ENCODE measurements around the gene ITPKC.

ITPKC gene

DNA sequence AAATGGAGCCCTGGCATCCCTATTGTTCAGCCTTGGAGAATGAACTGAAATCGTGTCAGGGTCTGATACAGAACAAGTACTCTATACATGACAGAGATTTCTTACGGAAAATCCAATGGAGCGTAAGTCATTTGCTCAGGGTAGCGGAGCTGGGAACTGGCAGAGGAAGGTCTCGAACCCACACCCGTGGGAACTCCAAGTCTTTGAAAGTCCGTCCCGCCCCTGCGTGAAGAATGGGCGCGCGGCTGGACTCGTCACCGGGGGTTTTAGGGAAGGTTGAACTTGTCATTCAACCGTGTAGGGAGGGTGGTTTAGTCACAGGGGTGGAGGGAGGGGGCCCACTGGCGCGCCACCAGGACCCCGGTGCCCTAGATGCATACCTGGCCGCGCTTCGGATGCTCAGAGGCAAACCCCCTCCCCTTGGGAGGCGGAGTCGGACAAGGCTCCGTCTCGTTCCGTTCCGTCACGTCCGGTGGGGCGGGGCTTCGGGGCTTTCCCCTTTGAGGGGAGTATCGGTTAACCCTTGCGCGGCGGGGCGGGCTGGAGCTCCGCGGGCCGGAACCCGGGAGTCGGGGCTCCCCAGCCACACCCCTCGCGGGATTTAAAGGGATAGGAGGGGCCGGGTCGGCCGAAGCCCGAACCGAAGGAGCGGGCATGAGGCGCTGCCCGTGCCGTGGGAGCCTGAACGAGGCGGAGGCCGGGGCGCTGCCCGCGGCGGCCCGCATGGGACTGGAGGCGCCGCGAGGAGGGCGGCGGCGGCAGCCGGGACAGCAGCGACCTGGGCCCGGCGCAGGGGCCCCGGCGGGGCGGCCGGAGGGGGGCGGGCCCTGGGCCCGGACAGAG lies at the start of gene ITPKC, which contains the start of gene COQ8B:
TSS of gene ITPKC (plus strand) at position 631 of the 843 bp plus-strand sequence. CDS start at position 655, 24 bp downstream.
TSS of gene COQ8B (minus strand) at position 405 of the 843 bp plus-strand sequence. CDS start 2,254 bp downstream, outside the sequence.
- no peaks in the 10 kb centered on the region for H3K36me3 ChIP-seq (ENCODE audit: insufficient read depth, low read length)
- H3K4me3 ChIP-seq (ENCODE audit: low read depth, low read length), result peak within 1 kb of the TSS; percentile 85
- peaks cover 18% of the 10 kb centered on the region for H3K4me1 ChIP-seq (ENCODE audit: control insufficient read depth, insufficient read depth, low read length, unreplicated experiment)
- H3K27ac ChIP-seq (ENCODE audit: low read depth, low read length), result peak within 1 kb of the TSS; percentile 99
- peaks cover 40% of the 10 kb centered on the region for H3K79me2 ChIP-seq (ENCODE audit: control insufficient read depth, insufficient read depth, low read length, unreplicated experiment)
- H3K27me3 ChIP-seq (ENCODE audit: insufficient read depth, low read length), result no peaks in the 10 kb centered on the region
- H2AFZ ChIP-seq (ENCODE audit: low read length, unreplicated experiment), result peak within 1 kb of the TSS; percentile 53

DNA sequence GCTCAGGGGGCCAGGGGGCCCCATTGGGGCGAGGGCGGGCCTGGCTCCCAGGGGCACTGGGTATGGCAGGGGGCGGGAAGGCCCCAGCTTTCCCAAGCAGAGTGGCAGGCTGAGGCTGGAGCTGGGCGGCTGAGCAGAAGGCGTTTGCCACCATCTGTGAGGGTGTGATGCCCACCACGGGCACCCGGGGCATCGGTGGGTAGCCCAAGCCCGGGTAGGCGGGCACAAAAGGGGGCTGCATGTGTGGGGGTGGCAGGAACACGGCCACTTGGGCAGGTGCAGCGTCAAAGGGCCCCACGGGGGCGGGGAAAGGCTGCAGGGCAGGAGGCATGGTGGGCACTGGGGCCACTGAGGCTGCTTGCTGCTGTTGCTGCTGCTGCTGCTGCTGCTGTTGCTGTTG lies 49.3 kb upstream of the ITPKC start:
- H3K4me1 ChIP-seq (ENCODE audit: control insufficient read depth, insufficient read depth, low read length, unreplicated experiment), result peaks cover 17% of the 10 kb centered on the region
- H3K36me3 ChIP-seq (ENCODE audit: insufficient read depth, low read length), result peaks cover 33% of the 10 kb centered on the region
- H3K79me2 ChIP-seq (ENCODE audit: control insufficient read depth, insufficient read depth, low read length, unreplicated experiment), result no peaks in the 10 kb centered on the region
- H3K27ac ChIP-seq (ENCODE audit: low read depth, low read length), result no peak overlapping the region
- no peak overlapping the region for H2AFZ ChIP-seq (ENCODE audit: low read length, unreplicated experiment)
- H3K4me3 ChIP-seq (ENCODE audit: low read depth, low read length), result no peak overlapping the region
- H3K27me3 ChIP-seq (ENCODE audit: insufficient read depth, low read length), result no peaks in the 10 kb centered on the region

DNA sequence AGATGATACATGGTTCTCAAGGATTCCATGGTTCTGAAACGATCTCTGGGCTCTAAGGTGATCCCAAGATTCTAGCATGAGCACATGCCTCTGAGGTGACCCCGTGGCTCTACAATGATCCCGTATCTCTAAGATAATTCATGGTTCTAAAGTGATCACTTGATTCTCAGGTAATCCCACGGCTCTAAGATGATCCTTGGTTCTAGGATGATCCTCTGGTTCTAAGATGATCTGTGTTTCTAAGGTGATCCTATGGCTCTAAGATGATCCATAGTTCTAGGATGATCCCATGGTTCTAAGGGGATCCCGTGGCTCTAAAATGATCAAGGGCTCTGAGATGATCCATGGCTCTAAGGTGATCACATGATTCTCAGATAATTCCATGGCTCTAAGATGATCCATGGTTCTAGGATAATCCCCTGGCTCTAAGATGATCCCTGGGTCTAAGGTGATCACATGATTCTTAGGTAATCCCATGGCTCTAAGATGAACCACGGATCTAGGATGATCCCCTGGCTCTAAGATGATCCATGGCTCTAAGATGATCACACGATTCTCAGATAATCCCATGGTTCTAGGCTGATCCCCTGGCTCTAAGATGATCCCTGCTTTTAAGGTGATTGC lies 47.8 kb upstream of the ITPKC start:
- H3K27me3 ChIP-seq (ENCODE audit: insufficient read depth, low read length), result no peaks in the 10 kb centered on the region
- H3K36me3 ChIP-seq (ENCODE audit: insufficient read depth, low read length), result peaks cover 40% of the 10 kb centered on the region
- no peaks in the 10 kb centered on the region for H3K79me2 ChIP-seq (ENCODE audit: control insufficient read depth, insufficient read depth, low read length, unreplicated experiment)
- no peak overlapping the region for H3K4me3 ChIP-seq (ENCODE audit: low read depth, low read length)
- H2AFZ ChIP-seq (ENCODE audit: low read length, unreplicated experiment), result no peak overlapping the region
- H3K4me1 ChIP-seq (ENCODE audit: control insufficient read depth, insufficient read depth, low read length, unreplicated experiment), result peaks cover 10% of the 10 kb centered on the region
- H3K27ac ChIP-seq (ENCODE audit: low read depth, low read length), result no peak overlapping the region

DNA sequence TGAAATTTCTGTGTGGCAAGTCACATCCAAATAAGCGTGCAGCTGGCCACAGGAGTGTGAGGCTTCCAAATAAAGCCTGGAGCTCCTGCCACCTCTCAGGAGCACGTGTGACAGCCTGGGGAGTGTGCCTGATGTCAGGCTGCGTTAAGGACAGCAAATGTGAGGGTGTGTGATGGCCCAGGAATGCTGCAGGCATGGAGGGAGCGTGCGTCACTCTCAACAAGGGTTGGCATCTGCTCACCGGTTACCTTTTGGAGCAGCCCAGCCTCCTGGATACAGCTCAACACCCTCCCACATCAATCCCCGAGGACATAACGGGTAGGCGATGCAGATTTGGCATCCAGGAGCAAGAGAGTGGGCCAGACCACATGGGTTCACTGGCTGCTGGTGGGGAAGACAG lies 45.5 kb upstream of the ITPKC start:
- no peak overlapping the region for H3K4me3 ChIP-seq (ENCODE audit: low read depth, low read length)
- H3K27ac ChIP-seq (ENCODE audit: low read depth, low read length), result no peak overlapping the region
- H2AFZ ChIP-seq (ENCODE audit: low read length, unreplicated experiment), result no peak overlapping the region
- H3K4me1 ChIP-seq (ENCODE audit: control insufficient read depth, insufficient read depth, low read length, unreplicated experiment), result peaks cover 6% of the 10 kb centered on the region
- peaks cover 40% of the 10 kb centered on the region for H3K36me3 ChIP-seq (ENCODE audit: insufficient read depth, low read length)
- H3K79me2 ChIP-seq (ENCODE audit: control insufficient read depth, insufficient read depth, low read length, unreplicated experiment), result no peaks in the 10 kb centered on the region
- H3K27me3 ChIP-seq (ENCODE audit: insufficient read depth, low read length), result no peaks in the 10 kb centered on the region

DNA sequence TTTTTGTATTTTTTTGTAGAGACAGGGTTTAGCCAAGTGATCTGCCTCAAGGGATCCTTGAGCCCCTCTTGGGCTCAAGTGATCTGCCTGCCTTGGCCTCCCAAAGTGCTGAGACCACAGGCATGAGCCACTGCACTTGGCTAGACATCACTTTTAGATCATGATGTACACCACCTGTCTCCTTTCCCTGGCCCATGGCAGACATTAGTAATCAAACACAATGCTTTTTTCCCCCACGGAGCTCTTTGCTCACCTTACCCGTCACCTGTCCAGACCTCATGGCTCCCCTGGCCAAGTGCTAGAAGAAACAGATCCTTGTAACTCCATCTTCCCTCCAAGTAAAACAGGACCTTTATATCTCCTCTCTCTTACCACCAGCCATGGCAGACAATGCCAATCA lies 44.9 kb upstream of the ITPKC start:
- Histone ChIP-seq H3K36me3 (ENCODE audit: insufficient read depth, low read length) (peaks cover 40% of the 10 kb centered on the region), H3K4me3 (ENCODE audit: low read depth, low read length) (no peak overlapping the region), H2AFZ (ENCODE audit: low read length, unreplicated experiment) (no peak overlapping the region), H3K4me1 (ENCODE audit: control insufficient read depth, insufficient read depth, low read length, unreplicated experiment) (peaks cover under 1% of the 10 kb centered on the region), H3K27me3 (ENCODE audit: insufficient read depth, low read length) (no peaks in the 10 kb centered on the region), H3K27ac (ENCODE audit: low read depth, low read length) (no peak overlapping the region), H3K79me2 (ENCODE audit: control insufficient read depth, insufficient read depth, low read length, unreplicated experiment) (no peaks in the 10 kb centered on the region)

DNA sequence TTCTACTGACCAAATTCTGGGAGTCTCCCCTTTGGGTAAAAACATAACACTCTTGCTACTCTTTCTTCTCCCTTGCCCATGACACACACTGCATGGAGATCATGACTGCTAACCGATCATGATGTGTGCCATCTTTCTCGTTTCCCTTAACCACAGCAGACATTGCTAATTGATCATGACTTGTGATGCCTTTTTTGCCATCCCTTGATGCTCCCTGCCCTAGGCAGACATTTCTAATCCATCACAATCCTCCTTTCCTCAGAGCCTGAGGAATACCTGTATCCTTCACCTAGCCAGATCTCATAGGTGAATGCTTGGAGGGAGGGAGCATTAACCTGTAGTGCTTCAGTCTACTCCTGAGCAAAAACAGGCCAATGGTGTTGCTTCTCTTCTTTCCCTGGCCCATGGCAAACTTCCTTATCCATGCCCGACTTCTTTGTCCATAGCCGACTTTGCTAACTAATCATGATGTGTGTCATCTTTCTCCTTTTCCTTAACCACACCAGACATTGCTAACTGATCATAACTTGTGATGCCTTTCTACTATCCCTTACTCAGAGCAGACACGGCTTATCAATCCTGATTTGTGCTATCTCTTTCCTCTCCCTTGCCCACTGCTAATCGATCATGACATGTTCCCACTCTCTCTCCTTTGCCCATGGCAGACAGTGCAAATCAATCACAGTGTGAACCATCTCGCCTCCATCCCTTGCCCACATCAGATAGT lies 44.2 kb upstream of the ITPKC start:
- H3K4me3 ChIP-seq (ENCODE audit: low read depth, low read length), result no peak overlapping the region
- no peaks in the 10 kb centered on the region for H3K4me1 ChIP-seq (ENCODE audit: control insufficient read depth, insufficient read depth, low read length, unreplicated experiment)
- H2AFZ ChIP-seq (ENCODE audit: low read length, unreplicated experiment), result no peak overlapping the region
- H3K36me3 ChIP-seq (ENCODE audit: insufficient read depth, low read length), result peaks cover 40% of the 10 kb centered on the region
- no peaks in the 10 kb centered on the region for H3K79me2 ChIP-seq (ENCODE audit: control insufficient read depth, insufficient read depth, low read length, unreplicated experiment)
- no peaks in the 10 kb centered on the region for H3K27me3 ChIP-seq (ENCODE audit: insufficient read depth, low read length)
- H3K27ac ChIP-seq (ENCODE audit: low read depth, low read length), result no peak overlapping the region

DNA sequence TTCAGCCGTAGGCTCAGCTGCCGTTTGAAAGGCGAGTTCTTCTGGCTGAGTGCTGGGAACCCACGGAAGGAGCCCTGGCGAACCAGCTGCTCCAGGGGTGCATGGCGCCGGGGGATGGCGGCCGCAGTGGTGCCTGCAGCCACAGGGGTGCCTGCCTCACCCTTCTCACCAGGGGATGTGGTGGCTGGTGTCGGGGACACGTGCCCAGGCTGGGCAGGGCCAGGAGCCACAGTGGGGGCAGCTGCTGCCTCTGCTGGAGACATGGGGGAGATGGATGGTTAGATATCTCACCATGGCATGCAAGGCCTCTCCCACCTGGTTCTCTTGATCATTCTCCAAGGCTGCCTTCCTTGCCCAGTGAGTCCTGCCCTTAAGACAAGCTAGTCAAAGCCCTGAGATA lies 43.5 kb upstream of the ITPKC start:
- Histone ChIP-seq H3K4me3 (ENCODE audit: low read depth, low read length) (no peak overlapping the region), H3K4me1 (ENCODE audit: control insufficient read depth, insufficient read depth, low read length, unreplicated experiment) (no peaks in the 10 kb centered on the region), H3K36me3 (ENCODE audit: insufficient read depth, low read length) (peaks cover 40% of the 10 kb centered on the region)

DNA sequence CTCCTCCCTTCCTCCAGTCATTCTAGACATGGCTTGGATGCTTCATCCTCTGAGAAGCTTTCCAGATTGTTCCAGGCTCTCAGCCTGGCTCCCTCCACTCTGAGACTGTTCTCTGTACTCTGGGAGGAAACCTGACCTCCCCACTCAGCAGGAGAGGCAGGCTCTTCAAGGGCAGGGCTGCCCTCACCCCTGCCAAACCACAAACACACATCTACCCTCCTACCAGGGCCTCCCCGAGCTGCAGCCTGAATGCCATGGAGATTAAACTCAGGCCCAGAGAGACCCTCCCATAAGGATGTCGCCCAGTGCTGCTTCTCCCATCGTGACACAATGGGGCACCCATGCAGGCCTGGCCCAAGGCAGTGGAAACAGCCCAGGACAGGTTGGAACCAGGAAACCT lies 42.6 kb upstream of the ITPKC start:
- H3K4me1 ChIP-seq (ENCODE audit: control insufficient read depth, insufficient read depth, low read length, unreplicated experiment), result no peaks in the 10 kb centered on the region
- H3K27me3 ChIP-seq (ENCODE audit: insufficient read depth, low read length), result no peaks in the 10 kb centered on the region
- H2AFZ ChIP-seq (ENCODE audit: low read length, unreplicated experiment), result no peak overlapping the region
- no peak overlapping the region for H3K27ac ChIP-seq (ENCODE audit: low read depth, low read length)
- H3K36me3 ChIP-seq (ENCODE audit: insufficient read depth, low read length), result peaks cover 32% of the 10 kb centered on the region
- H3K79me2 ChIP-seq (ENCODE audit: control insufficient read depth, insufficient read depth, low read length, unreplicated experiment), result no peaks in the 10 kb centered on the region
- H3K4me3 ChIP-seq (ENCODE audit: low read depth, low read length), result no peak overlapping the region

More for the DNA sequence above, 43.5 kb upstream of the ITPKC start:
- no peaks in the 10 kb centered on the region for H3K27me3 ChIP-seq (ENCODE audit: insufficient read depth, low read length)
- H2AFZ ChIP-seq (ENCODE audit: low read length, unreplicated experiment), result no peak overlapping the region
- no peak overlapping the region for H3K27ac ChIP-seq (ENCODE audit: low read depth, low read length)
- no peaks in the 10 kb centered on the region for H3K79me2 ChIP-seq (ENCODE audit: control insufficient read depth, insufficient read depth, low read length, unreplicated experiment)

DNA sequence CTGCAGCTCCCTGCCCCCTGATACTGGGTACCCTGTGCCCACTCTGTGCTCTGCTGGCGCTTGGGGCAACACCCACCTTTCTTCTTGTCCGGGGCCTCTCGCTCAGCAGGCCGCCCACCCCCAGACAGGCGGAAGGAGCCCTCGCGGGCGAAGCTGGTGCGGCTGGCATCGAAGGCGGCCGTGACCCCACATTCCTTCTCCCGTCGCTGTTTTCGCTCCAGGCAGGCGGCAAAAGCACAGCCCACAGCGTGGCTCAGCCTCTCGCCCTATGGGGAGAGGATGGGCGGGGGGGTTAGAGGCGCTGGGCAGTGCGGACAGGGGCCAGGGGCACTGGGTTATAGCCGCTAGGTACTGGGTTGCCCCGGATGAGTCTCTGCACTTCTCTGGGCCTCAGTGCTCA lies 39.8 kb upstream of the ITPKC start:
- Histone ChIP-seq H3K36me3 (ENCODE audit: insufficient read depth, low read length) (peaks cover 11% of the 10 kb centered on the region), H3K27me3 (ENCODE audit: insufficient read depth, low read length) (no peaks in the 10 kb centered on the region), H3K79me2 (ENCODE audit: control insufficient read depth, insufficient read depth, low read length, unreplicated experiment) (no peaks in the 10 kb centered on the region), H3K27ac (ENCODE audit: low read depth, low read length) (no peak overlapping the region), H3K4me1 (ENCODE audit: control insufficient read depth, insufficient read depth, low read length, unreplicated experiment) (no peaks in the 10 kb centered on the region), H3K4me3 (ENCODE audit: low read depth, low read length) (no peak overlapping the region), H2AFZ (ENCODE audit: low read length, unreplicated experiment) (no peak overlapping the region)

DNA sequence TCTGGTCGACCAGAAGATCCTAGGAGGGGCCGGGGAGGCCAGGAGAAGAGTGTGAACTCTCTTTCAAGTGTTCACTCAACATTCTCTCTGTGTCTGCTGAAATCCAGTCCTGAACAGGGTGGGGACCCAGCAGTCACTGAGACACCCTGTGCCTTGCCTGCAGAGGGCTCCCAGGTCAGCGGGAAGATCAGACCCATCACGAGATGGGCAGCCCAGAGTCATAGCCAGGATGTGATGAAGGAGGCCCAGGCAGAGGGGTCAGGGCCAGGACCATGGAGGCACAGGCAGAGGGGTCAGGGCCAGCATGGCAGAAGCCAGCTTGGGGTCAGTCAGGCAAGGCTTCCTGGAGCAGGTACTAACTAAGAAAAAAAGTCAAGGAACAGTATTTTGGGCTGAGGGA lies 35.9 kb upstream of the ITPKC start:
- Histone ChIP-seq H3K36me3 (ENCODE audit: insufficient read depth, low read length) (peaks cover 5% of the 10 kb centered on the region; the same call in 1 of the 2 replicates), H2AFZ (ENCODE audit: low read length, unreplicated experiment) (no peak overlapping the region), H3K27ac (ENCODE audit: low read depth, low read length) (no peak overlapping the region), H3K79me2 (ENCODE audit: control insufficient read depth, insufficient read depth, low read length, unreplicated experiment) (no peaks in the 10 kb centered on the region), H3K4me1 (ENCODE audit: control insufficient read depth, insufficient read depth, low read length, unreplicated experiment) (no peaks in the 10 kb centered on the region), H3K27me3 (ENCODE audit: insufficient read depth, low read length) (no peaks in the 10 kb centered on the region), H3K4me3 (ENCODE audit: low read depth, low read length) (no peak overlapping the region)

Data from ACC112 (cell line).